Tibial nerve (tissue), 4 donors: ENCODE data around the gene PRKACB. TPM values are rescaled to one million over a fixed set of nuclear protein-coding genes. Genes with fewer than 3 reads are reported as not detected.

Experiments used
- DNase-seq, 2 donors: peaks; one replicate each; pipeline ENCODE4 v3.0.0-alpha.2; 2019; ENCODE audit warnings: low spot score in 2 of 2
- H3K27ac ChIP-seq, 4 donors: fragments of 200-600 bp; sonication (generic) in 3 of 4; one replicate each; pipeline ENCODE4 v1.5.1; 2017 to 2019; ENCODE audit warnings: mild to moderate bottlenecking in 1 of 4
- H3K27me3 ChIP-seq, 2 donors: fragments of 200-600 bp; sonication (generic) in 1 of 2; one replicate each; pipeline versions ENCODE4 v1.5.1 to v1.6.0; 2017 to 2019
- H3K36me3 ChIP-seq, 3 donors: fragments of 200-600 bp; sonication (generic); one replicate each; pipeline ENCODE4 v1.5.1; 2018 to 2019
- H3K4me1 ChIP-seq, 4 donors: fragments of 200-600 bp; sonication (generic) in 3 of 4; one replicate each; pipeline ENCODE4 v1.5.1; 2017 to 2019
- H3K4me3 ChIP-seq, 4 donors: fragments of 200-600 bp; sonication (generic) in 3 of 4; one replicate each; pipeline ENCODE4 v1.5.1; 2017 to 2019; ENCODE audit warnings: mild to moderate bottlenecking in 1 of 4, moderate library complexity in 1 of 4
- H3K9me3 ChIP-seq, 4 donors: fragments of 200-600 bp; sonication (generic) in 3 of 4; one replicate each; pipeline ENCODE4 v1.5.1; 2017 to 2019
- CTCF ChIP-seq, 5 experiments: fragments of 200-600 bp in 3 of 5; fragments of 450-650 bp in 2 of 5; sonication (generic) in 3 of 5; IDR thresholded peaks; one replicate each; pipeline ENCODE4 v1.5.1; 2016 to 2019; ENCODE audit warnings: antibody characterized with exemption in 5 of 5, mild to moderate bottlenecking in 3 of 5, moderate library complexity in 2 of 5
- EP300 ChIP-seq, 2 donors: sonication (generic); formaldehyde crosslinking; IDR thresholded peaks; one replicate each; pipeline ENCODE4 v1.6.1; 2017; ENCODE audit warnings: antibody characterized with exemption in 2 of 2, mild to moderate bottlenecking in 1 of 2
- POLR2A ChIP-seq, 2 donors: fragments of 450-650 bp; IDR thresholded peaks; one replicate each; pipeline ENCODE4 v1.6.1; 2017; ENCODE audit warnings: antibody characterized with exemption in 2 of 2, mild to moderate bottlenecking in 2 of 2, moderate library complexity in 2 of 2
- WGBS, 2 donors: methylation state at CpG; one replicate each; pipeline ENCODE4 v1.1.5; 2018; 5-methylcytosine and 5-hydroxymethylcytosine counted together
- total RNA-seq, 4 donors: library from RNA; depleted of rRNA; stranded (reverse); fragments of >200 nt; gene quantifications; one replicate each; pipeline ENCODE4 v1.1.0, GENCODE V29; 2016

Gene PRKACB
- total RNA-seq, 4 donors from 2014 or later, result 13.4 to 17.3 (median 15.3) TPM

- Histone ChIP-seq H3K4me1 (peaks cover 0 to 6% (median 1%) of the 10 kb centered on the region in 4 donors), H3K27me3 (no peaks in the 10 kb centered on the region), H3K27ac (no peak overlapping the region), H3K9me3 (no peaks in the 10 kb centered on the region), H3K36me3 (no peaks in the 10 kb centered on the region), H3K4me3 (no peak overlapping the region)
- no peak for TF ChIP-seq EP300 (IDR thresholded peaks at IDR 0.05)
- no peak for TF ChIP-seq POLR2A (IDR thresholded peaks at IDR 0.05)
- no peak for TF ChIP-seq CTCF (IDR thresholded peaks at IDR 0.05)
- WGBS, 2 donors, result 0 to 8% methylated on average over 1 of the region's 1 CpG
- no peak for DNase-seq
Measured at GRCh38 chr1:84266748-84267147, 122.7 kb downstream of the PRKACB start.

- H3K27me3 ChIP-seq, result no peaks in the 10 kb centered on the region
- H3K4me1 ChIP-seq, result peaks cover 0 to 7% (median 1%) of the 10 kb centered on the region in 4 donors
- H3K36me3 ChIP-seq, result no peaks in the 10 kb centered on the region
- no peak for TF ChIP-seq EP300 (IDR thresholded peaks at IDR 0.05)
- TF ChIP-seq POLR2A (IDR thresholded peaks at IDR 0.05), result no peak
- no peak for TF ChIP-seq CTCF (IDR thresholded peaks at IDR 0.05)
- no peak overlapping the region for H3K27ac ChIP-seq
- H3K9me3 ChIP-seq, result no peaks in the 10 kb centered on the region
- no peak overlapping the region for H3K4me3 ChIP-seq
- no peak for DNase-seq
Measured at GRCh38 chr1:84267476-84267875, 123.4 kb downstream of the PRKACB start.

- no peak overlapping the region for H3K27ac ChIP-seq
- H3K27me3 ChIP-seq, result no peaks in the 10 kb centered on the region
- DNase-seq, result no peak
- 72 to 90% methylated on average over 1 of the region's 1 CpG for WGBS, 2 donors
- H3K4me3 ChIP-seq, result no peak overlapping the region
- H3K4me1 ChIP-seq, result peaks cover 0 to 7% (median 1%) of the 10 kb centered on the region in 4 donors
- TF ChIP-seq EP300 (IDR thresholded peaks at IDR 0.05) (no peak), POLR2A (IDR thresholded peaks at IDR 0.05) (no peak), CTCF (IDR thresholded peaks at IDR 0.05) (no peak)
- H3K9me3 ChIP-seq, result no peaks in the 10 kb centered on the region
- H3K36me3 ChIP-seq, result no peaks in the 10 kb centered on the region
Measured at GRCh38 chr1:84268346-84268745, 124.3 kb downstream of the PRKACB start.

- H3K27me3 ChIP-seq, result no peaks in the 10 kb centered on the region
- H3K9me3 ChIP-seq, result no peaks in the 10 kb centered on the region
- 0 to 26% methylated on average over 2 of the region's 2 CpGs for WGBS, 2 donors
- H3K36me3 ChIP-seq, result no peaks in the 10 kb centered on the region
- no peak overlapping the region for H3K27ac ChIP-seq
- no peak overlapping the region for H3K4me3 ChIP-seq
- peaks cover 0 to 7% (median 1%) of the 10 kb centered on the region in 4 donors for H3K4me1 ChIP-seq
- DNase-seq, result no peak
- TF ChIP-seq POLR2A (IDR thresholded peaks at IDR 0.05), result no peak
- TF ChIP-seq CTCF (IDR thresholded peaks at IDR 0.05), result no peak
- TF ChIP-seq EP300 (IDR thresholded peaks at IDR 0.05), result no peak
Measured at GRCh38 chr1:84269306-84269705, 125.2 kb downstream of the PRKACB start.

GRCh38 chr1:84271441-84272151 is 127.5 kb downstream of the PRKACB start:
- H3K9me3 ChIP-seq, result no peaks in the 10 kb centered on the region
- no peaks in the 10 kb centered on the region for H3K27me3 ChIP-seq
- WGBS, 2 donors, result 41 to 43% methylated on average over 6 of the region's 6 CpGs
- no peak overlapping the region for H3K4me3 ChIP-seq
- no peak for DNase-seq
- H3K36me3 ChIP-seq, result no peaks in the 10 kb centered on the region
- H3K4me1 ChIP-seq, result peaks cover 0 to 7% (median 1%) of the 10 kb centered on the region in 4 donors
- no peak for TF ChIP-seq POLR2A (IDR thresholded peaks at IDR 0.05)
- TF ChIP-seq EP300 (IDR thresholded peaks at IDR 0.05), result no peak
- no peak for TF ChIP-seq CTCF (IDR thresholded peaks at IDR 0.05)
- peak overlapping the region in 1 of 4 donors; percentile 47 for H3K27ac ChIP-seq
